NCI-H146 treated with DMSO at 0.1 percent for 48 hours (cell line): ENCODE measurements around the gene SPCS1.

Experiments used
- DNase-seq: peaks from one replicate; lab custom pipeline; 2025; ENCODE audit not compliant: unreplicated experiment; lab: John Stamatoyannopoulos, UW

The SPCS1 gene

DNA sequence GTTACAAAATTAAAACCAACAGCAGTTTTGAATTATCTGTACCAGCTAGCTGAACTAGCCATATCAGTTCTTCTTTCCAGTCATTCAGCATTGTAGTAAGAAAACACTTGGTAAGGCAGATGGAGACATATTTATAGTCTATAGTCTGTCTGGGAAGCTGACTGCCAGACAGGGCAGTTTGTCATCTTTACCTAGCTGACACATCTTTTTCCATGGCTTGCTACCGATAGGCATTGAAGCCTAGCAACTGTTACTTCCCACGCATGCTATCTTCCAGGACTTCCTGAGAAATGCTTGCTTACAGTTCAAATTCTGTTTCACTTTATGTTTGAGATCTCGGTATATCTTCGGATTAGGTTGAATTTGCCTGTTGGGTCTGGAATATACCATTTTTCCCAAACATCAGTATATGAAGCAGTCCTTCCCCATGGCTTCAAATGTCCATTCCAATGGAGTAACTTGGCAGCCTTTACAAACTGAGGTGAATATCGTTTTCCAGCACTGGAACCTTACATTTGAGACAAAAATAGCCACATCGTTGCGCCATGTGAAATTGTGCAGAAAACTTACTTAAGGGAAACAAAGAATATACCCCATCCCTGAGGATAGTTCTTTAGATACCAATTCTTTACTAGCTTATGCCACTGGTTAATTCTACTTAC lies 11.2 kb upstream of the SPCS1 start:
- DNase-seq, result no peak

DNA sequence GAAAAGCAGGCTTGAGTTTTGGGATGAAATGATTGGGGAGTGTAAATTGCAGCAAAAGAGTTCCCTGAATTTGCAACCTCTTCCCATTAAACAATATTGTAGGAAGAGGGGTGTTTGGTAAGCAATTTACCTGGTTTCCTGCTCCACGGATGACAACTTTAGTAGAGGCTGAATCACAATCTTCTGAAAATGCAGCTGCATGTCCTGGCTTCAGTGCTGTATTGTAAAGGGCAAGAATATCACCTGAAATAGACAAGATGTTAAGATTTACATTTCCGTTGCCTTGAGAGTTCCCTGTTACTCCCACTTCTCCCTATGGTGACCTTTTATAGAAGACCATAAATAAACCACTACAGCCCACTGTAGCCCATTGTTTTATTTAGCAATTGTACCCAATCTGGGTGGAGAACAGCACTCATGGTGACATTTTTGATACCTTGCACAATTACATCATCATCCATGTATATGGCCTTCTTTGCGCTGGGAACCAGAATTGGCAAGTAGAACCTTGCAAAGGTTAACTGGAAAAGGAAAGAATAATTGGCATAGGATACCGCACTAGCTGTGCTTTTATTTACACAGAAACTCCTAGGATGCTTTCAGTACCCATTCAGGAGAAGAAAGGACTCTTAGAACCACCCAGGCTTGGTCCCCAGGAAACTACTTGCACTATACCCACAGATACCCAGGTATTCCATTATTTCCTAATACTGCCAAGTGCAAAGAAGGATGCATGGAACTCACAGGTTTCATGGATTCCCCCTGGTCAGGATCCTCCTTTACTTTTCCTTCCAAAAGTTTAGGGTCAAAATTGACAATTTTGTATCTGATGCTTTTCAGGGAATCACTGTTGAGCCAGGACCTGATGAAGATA lies 9.9 kb upstream of the SPCS1 start:
- no peak for DNase-seq

DNA sequence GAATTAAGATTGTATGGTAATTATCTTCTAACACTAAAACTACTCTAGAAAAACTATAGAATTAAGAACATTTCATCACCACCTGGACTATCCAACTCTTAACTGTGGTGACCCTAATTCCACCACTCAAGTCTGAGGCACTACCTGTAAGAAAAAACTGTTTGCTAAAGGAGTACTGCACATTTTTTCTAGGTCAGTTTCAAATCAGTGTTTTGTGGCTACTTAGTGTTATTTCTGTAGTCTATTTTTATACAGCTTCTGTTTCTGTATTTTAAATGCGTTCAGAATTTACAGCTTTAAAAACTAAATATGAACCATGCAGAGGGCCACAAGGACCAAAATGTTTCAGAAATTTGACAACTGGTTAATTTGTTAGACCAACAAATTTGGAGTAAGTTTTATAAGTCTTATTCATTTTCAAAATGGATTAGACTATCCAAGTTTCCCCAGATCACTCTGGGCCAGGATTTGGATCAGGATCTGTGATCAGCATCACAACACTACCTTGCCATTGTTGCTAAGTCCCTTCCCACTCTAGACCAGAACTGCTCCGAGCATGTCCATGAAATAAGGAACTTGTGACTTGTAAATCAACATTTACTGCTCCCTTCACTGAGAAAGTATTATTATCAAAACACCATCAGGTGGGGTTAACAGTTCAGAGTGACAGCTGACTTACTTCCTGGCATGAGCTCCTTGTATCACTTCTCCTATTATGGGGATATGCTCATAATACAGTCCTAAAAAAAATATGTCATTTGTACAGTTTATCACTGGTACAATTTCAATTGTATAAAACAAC lies 8.9 kb upstream of the SPCS1 start:
- no peak for DNase-seq

DNA sequence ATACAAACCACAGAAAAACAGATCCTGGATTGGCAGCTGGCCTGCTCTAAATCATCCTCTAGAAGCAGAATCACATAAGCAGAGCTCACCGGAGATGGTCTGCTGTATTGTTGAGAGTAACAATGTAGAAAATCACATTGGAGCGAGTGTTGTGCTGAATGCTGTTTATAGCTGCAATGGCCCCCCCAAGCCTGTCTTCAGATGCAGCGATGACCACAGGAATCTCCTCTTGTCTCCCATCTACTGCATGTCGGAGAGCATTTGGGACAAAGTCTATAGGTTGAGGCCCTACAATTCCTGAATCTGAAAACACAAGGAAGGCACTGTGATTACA lies 8.3 kb upstream of the SPCS1 start:
- DNase-seq, result no peak

DNA sequence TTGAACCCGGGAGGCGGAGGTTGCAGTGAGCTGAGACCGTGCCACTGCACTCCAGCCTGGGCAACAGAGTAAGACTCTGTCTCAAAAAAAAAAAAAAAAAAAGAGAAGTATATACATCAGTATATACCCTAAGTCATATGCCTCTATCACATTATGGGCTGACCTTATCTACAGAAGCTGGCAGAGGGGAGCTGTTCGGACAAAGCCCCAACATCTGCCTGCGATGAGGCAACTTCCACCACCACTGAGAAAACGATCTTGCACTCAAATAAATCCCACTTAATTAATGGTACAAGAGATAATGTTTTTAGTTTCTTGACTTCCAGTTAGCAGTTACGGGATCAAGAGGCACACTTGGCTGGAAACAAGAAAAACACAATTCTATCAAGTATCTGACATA lies 2.6 kb upstream of the SPCS1 start:
- DNase-seq, result no peak

DNA sequence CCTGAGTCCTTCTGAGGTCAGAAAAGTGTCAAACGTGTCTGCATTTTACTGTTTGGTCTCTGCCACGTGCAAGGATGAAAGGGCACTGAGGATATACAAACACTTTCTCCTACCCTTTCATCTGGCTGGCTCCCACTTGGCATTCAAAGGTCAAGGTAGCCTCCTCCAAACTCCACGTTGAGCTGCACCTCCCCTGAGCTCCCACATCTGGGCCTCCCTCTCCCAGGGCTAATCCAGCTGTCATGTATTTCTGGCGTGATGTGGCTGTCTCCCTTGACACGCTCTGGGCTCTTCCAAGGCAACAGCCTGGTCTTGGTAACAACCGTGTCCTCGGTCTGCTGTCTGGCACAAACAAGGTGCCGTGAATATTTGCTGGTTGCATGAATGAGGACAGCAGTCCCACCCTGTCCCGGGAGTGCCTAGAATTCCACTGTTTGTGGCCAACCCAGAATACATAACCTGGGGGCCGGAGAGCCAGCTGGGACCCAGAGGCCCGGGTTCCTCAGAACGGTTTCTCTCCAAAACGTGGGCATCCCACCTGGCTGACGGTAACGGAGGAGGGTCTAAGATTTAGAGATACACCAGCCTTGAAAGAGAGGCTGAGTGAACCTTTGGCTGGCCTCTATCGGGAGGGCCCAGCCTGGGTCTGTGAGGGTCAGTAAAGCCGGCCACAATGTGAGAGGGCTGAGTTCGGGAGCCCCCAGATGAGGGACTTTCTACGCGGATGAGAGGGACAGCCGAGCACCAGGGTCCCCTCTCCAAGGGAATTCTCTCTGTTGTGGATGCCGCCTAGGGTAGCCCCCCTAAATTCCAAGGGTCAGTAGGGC lies 1.1 kb upstream of the SPCS1 start:
- no peak for DNase-seq

DNA sequence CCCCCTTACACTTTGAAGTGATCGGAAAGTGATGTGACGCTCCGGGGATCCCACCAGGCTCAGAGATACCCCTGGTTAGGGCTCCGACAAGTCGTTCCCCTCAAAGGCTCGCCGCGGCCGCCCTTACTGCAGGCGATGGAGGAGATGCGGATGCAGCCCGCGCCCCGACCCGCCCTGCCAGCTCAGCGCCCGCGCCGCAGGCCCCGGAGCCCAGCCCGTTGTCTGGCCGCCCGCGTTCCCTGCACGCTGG lies 543 bp upstream of the SPCS1 start:
- no peak for DNase-seq

DNA sequence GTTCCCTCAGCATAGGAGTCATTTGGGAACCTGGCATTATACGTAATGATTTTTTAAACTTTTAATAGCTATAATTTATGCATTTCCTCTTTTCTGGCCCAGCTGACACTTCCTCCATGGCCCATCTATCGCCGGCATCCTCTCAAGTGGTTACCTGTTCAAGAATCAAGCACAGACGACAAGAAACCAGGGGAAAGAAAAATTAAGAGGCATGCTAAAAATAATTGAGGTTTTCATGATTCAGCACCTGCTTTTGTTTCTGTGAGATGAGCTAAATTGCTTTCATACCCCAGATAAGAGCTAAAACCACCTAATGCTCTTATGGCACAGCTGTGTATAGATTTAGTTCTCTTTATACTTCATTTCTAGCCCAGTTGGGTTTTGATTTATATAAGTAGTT lies 1.7 kb downstream of the SPCS1 start:
- no peak for DNase-seq

DNA sequence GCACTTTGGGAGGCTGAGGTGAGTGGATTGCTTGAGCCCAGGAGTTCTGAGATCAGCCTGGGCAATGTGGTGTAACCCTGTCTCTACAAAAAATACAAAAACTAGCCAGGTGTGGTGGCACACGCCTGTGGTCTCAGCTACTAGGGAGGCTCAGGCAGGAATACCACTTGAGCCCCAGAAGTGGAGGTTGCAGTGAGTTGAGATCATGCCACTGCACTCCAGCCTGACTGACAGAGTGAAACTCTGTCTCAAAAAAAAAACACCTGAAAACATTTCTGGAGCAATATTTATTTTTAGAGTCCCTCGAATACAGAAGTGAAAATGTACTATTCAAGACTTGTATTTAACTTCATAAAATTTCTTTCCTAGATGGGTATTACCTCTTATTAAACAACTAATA lies 4.6 kb downstream of the SPCS1 start:
- no peak for DNase-seq

DNA sequence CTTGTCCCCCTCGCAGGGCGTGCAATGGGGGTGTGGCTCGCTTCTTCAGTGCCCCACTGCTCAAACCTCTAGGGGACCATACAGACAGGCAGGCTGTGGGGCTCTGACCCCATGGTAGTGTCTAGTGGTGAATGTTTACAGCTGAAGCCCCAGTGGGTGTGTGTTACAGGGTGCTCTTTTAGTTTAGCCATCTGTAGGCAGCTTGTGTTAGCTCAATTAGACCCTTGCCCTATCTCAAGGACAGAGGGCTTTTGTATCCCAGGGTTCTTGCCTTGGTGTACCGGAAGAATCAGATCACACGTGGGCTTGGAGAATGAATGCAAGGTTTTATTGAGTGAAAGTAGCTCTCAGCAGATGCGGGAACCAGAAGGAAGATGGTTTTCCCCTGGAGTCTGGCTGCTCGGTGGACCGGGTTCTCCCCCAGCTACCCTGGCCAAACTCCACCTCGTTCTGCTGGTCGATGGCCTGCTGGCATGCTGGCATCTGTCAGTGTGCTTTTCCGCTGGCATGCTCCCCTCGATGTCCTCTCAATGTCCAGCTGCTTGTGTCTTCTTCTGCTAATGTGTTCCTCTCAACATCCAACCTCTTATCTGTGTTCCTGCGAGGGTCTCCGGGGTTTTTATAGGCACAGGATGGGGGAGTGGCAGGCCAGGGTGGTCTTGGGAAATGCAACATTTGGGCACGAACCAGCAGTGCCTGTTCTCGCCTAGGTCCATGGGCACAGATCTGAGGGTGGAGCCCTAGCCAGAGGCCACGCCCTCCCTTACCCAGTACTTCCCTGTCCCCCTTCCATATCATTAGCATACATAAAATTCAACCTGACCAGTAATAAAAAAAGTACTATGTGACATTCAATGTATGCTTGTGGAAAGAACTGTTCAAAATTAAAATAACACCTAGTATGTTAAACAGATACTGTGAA lies 6.6 kb downstream of the SPCS1 start:
- DNase-seq, result no peak

DNA sequence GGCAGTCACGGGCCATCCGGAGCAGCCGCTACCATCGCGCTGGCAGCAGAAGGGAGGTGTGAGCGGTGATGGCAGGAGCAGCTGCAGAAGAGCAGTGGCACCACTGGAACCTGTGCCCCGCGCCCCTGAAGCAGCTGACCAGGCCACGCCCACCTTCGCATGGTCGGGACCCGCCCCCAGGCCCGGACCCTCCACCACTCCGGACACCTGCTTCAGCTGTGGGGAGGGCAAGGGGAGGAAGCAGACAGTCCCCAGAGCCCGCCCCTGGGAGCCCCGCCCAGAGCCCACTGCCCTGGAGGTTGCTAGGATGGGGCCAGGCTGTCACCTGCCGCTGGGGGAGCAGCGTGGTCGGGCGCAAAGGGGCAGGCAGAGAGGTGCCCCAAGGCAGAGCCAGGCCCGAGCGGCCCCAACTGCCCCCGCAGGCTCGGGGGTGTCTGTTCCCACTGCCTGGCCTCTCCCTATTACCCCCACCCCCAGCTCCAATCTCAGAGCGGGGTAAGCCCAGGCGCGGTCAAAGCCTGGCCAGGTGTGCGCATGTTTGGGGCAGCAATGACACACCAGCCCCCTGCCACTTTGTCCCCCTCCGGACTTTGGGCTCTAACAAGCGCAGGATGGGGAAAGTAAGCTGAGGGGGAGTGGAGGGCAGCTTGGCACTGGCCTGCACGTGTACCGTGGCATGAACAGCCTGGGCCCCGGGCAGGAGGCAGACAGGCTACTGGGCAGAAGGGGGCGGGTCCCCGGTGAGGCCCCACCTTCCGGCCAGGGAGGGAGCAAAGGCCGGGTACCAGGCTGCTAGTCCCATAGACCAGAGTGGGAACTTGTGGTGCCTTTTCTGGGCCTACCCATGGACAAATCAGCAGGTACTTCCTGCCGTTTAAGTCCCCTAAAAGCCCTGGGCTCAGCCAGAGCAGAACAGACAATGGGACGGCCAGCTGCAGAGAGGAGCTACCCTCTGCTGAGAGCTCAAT lies 8.7 kb downstream of the SPCS1 start:
- DNase-seq, result no peak

DNA sequence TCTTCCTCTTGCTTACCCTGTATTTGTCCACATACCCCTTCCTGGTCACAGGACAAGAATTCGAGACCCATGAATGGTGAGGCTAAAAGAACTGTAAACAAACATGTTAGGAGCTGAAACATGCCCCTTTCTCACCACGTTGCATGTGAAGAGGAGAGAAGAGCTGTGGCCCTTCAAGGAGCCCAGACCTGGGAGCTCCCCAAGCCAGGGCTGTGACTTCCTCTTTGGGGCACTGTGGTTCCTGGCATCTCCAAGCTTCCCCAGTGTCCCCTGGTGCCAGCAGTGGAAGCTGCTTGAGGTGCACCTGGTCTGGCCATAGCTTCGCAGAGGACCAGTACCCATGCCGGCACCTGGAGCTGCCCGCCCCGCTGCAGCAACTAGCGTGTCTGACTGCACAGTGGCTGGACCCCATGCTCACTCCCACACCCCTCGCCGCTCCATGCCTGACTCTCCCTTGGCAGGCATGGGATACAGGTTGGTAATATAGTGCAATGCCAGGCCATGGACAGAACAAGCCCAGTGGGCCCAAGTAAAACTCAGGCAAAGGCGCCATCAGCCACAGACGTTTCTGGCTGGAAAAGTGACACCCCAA lies 9.9 kb downstream of the SPCS1 start:
- no peak for DNase-seq

DNA sequence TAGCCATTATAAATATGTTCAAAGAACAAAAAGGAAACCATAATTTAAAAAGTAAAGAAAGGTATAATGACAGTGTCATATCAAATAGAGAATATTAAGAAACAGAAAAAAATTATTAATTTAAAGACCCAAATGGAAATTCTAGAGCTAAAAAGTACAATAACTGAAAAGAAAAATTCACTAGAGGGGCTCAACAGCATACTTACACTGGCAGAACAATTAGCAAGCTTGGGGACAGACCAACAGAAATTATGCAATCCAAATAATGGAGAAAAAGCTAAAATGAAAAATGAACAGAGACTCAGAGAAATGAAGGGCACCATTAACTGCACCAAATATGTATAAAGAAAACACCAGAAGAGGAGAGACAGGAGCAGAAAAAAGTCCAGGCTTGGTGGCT lies 13.7 kb downstream of the SPCS1 start:
- no peak for DNase-seq

DNA sequence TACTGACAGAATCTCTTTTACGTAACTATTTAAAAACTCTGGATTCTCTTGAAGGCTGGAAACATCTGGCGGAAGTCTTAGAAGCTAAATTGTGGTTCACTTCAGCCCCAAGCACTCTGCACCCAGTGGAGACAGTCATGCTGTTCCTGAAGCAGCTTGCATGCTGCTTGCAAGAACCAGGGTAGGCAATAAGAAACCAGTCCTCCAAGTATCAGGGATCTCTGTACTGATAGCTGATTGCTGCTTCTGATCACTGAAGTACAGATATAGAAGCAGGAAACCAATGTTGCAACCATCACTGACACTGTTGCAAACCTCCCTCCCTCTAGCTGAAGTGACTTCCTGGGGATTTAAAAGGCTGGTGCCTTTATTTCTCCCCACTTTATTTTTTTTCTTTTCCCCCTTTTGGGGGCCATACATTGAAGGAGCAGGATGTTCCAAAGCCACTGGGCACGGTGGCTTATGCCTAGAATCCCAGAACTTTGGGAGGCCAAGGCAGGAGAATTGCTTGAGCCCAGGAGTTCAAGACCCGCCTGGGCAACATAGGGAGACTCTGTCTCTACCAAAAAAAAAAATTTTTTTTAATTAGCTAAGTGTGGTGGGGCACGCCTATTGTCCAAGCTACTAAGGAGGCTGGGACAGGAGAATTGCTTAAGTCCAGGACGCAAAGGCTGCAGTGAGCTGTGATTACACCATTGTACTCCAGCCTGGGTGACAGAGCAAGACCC lies 15.3 kb downstream of the SPCS1 start:
- DNase-seq, result no peak

DNA sequence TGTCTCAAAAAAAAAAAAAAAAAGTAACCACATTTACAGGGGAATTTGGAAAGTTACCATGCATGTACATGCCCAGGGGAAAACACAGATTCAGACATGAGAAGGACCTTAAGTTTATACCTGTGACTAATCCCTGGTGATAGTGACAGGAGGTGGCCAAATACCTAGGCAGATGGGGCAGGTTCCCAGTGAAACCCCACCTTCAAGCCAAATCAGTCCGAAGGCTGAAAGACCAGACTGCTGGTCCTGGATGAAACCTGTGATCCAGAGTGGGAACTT lies 15.8 kb downstream of the SPCS1 start:
- no peak for DNase-seq

DNA sequence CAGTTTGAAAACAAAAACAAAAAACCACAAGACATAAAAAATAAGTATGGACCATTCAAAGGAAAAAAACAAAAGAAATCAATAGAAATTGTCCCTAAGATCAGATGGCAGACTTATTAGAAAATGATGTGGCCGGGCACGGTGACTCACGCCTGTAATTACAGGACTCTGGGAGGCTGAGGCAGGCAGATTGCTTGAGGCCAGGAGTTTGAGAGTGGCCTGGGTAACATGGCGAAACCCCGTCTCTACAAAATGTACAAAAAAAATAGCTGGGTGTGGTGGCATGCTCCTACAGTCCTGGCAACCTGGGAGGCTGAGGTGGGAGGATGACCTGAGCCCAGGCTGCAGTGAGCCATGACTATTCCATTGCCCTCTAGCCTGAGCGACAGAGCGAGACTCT lies 16.6 kb downstream of the SPCS1 start:
- no peak for DNase-seq

DNA sequence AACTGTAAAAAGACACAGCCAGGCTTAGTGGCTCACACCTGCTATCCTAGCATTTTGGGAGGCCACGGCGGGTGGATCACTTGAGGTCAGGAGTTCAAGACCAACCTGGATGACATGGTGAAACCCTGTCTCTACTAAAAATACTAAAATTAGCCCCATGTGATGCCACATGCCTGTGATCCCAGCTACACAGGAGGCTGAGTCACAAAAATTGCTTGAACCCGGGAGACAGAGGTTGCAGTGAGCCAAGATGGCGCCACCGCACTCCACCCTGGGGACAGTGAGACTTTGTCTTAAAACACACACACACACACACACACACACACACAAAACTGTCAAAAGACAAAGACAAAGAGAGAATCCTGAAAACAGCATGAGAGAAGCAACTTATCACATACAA lies 18.0 kb downstream of the SPCS1 start:
- DNase-seq, result no peak

DNA sequence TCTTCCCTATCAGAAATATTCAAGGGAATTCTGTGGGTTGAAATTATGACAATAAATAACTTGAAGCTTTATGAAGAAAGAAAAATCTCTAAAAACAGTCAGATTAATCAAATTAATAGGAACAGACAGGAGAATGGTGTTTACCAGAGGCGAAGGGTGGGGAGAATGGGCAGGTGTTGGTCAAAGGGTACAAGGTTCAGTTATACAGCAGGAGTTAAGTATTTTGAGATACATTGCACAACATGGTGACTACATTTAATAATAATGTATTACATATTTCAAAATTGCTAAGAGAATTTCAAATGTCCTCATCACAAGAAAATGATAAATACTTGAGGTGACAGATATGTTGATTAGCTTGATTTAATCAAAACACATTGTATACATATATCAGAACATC lies 18.6 kb downstream of the SPCS1 start:
- DNase-seq, result no peak
